ENCODE data around the gene CCDC171.

The CCDC171 gene

DNA sequence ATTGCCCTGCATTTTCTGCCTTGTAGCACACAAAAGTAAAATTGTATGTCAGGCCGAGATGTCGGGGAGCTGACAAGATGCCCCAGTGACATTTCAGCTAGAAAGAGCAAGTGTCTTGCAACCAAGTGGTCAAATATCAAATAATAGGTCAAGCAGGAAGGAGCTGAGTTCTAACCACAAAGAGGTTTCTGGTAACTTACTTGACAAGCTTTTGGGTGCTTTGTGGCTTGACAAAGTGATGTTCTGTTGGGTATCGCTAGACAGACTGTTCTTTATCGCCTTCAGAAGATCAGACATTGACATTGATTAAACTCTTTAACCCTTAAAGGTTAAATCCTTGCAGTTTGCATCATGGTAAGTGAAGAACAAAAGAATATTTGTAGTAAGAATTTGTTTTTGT, 419.9 kb downstream of the CCDC171 start:
- Histone ChIP-seq H3K27me3 (replicated peaks) (no peaks in the 10 kb centered on the region), H3K36me3 (replicated peaks) (no peaks in the 10 kb centered on the region), H3K4me3 (ENCODE audit: low read depth, low read length) (no peak overlapping the region), H3K27ac (no peak overlapping the region)
- in situ Hi-C loops (cut with HindIII; ENCODE audit: low pct_ligation_motif_present, low sequenced_read_pairs), result no loop called here
- DNase-seq, result no peak
- TF ChIP-seq, protein P1, sequence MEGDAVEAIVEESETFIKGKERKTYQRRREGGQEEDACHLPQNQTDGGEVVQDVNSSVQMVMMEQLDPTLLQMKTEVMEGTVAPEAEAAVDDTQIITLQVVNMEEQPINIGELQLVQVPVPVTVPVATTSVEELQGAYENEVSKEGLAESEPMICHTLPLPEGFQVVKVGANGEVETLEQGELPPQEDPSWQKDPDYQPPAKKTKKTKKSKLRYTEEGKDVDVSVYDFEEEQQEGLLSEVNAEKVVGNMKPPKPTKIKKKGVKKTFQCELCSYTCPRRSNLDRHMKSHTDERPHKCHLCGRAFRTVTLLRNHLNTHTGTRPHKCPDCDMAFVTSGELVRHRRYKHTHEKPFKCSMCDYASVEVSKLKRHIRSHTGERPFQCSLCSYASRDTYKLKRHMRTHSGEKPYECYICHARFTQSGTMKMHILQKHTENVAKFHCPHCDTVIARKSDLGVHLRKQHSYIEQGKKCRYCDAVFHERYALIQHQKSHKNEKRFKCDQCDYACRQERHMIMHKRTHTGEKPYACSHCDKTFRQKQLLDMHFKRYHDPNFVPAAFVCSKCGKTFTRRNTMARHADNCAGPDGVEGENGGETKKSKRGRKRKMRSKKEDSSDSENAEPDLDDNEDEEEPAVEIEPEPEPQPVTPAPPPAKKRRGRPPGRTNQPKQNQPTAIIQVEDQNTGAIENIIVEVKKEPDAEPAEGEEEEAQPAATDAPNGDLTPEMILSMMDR (IDR thresholded peaks at IDR 0.05; ENCODE audit: low read depth, low read length, missing control alignments), result no peak

DNA sequence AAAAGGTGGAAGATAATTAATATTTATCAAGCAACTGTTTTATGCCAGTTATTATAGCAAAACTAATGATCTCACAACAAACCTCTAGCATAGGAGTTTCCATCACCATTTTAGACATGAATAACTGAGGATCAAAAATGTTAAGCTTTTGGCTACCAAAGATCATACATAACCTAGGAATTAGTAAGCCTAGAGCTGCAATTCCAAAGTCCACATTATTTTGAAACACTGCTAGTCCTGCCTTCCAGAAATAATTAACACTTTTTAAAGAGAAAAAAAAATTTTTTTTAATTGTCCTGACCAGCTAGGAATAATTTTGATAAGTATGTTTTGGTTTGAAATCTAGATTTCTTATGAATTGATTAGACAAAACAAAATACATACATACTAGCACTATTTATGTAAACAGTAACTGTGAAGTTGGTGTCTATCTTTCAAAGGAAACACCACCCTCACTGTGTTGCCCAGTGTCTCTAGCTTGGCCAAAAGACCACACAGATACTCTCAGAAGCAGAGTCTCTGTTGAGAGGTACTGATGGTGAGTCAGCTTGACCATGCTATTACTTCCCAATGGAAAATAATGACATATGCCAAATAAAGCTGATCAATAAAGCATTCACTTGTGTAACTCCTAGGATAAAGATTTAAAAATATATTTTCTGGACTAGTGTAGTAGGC, 422.4 kb downstream of the CCDC171 start:
- Histone ChIP-seq H3K36me3 (replicated peaks) (no peaks in the 10 kb centered on the region), H3K4me3 (ENCODE audit: low read depth, low read length) (no peak overlapping the region), H3K27me3 (replicated peaks) (no peaks in the 10 kb centered on the region), H3K27ac (no peak overlapping the region)
- no peak for DNase-seq
- in situ Hi-C loops (cut with HindIII; ENCODE audit: low pct_ligation_motif_present, low sequenced_read_pairs), result no loop called here
- TF ChIP-seq, protein P1 (IDR thresholded peaks at IDR 0.05; ENCODE audit: low read depth, low read length, missing control alignments), result no peak

DNA sequence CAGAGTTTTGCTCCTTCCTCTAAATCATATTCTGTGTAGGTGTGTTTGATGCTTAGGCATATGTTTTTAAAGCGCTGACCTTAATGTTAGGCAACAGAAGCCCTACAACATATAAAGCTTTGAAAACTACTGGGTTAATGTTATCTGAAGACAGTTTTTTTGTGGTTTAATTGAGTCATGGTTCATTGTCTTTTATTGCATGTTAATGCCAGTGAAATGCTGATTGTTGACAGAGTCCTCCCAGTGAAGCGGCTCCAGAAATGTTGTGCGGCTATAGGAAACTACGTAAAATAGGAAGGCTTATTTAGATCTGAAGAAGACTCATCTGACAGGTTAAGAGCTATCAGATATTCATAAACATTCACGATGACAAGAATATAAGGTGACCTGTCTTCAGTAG, 424.6 kb downstream of the CCDC171 start:
- Histone ChIP-seq H3K4me3 (ENCODE audit: low read depth, low read length) (no peak overlapping the region), H3K36me3 (replicated peaks) (no peaks in the 10 kb centered on the region), H3K27me3 (replicated peaks) (no peaks in the 10 kb centered on the region), H3K27ac (no peak overlapping the region)
- TF ChIP-seq, protein P1 (IDR thresholded peaks at IDR 0.05; ENCODE audit: low read depth, low read length, missing control alignments), result no peak
- no peak for DNase-seq
- in situ Hi-C loops (cut with HindIII; ENCODE audit: low pct_ligation_motif_present, low sequenced_read_pairs), result no loop called here

DNA sequence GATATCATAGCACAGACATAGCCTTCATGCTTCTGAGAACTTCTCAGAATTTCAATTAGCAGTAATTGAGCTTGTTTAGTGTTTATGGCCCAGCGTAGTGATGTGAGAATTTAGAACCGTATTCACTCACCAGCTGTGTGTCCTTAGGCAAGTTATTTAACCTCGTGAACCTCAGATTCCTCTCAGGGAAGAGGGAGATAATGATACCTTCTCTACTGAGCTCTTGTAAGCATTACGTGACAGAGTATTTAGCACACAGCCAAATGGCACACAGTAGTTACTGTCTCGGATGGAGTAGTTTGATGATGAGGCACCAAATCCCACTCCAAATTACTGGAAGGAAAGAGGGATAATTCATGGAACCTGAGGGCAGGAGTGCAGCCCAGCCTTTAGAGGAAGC, 429.3 kb downstream of the CCDC171 start:
- TF ChIP-seq, protein P1 (IDR thresholded peaks at IDR 0.05; ENCODE audit: low read depth, low read length, missing control alignments), result no peak
- no peak overlapping the region for H3K27ac ChIP-seq
- H3K36me3 ChIP-seq (replicated peaks), result no peaks in the 10 kb centered on the region
- in situ Hi-C loops (cut with HindIII; ENCODE audit: low pct_ligation_motif_present, low sequenced_read_pairs), result no loop called here
- no peak overlapping the region for H3K4me3 ChIP-seq (ENCODE audit: low read depth, low read length)
- no peak for DNase-seq
- H3K27me3 ChIP-seq (replicated peaks), result no peaks in the 10 kb centered on the region

DNA sequence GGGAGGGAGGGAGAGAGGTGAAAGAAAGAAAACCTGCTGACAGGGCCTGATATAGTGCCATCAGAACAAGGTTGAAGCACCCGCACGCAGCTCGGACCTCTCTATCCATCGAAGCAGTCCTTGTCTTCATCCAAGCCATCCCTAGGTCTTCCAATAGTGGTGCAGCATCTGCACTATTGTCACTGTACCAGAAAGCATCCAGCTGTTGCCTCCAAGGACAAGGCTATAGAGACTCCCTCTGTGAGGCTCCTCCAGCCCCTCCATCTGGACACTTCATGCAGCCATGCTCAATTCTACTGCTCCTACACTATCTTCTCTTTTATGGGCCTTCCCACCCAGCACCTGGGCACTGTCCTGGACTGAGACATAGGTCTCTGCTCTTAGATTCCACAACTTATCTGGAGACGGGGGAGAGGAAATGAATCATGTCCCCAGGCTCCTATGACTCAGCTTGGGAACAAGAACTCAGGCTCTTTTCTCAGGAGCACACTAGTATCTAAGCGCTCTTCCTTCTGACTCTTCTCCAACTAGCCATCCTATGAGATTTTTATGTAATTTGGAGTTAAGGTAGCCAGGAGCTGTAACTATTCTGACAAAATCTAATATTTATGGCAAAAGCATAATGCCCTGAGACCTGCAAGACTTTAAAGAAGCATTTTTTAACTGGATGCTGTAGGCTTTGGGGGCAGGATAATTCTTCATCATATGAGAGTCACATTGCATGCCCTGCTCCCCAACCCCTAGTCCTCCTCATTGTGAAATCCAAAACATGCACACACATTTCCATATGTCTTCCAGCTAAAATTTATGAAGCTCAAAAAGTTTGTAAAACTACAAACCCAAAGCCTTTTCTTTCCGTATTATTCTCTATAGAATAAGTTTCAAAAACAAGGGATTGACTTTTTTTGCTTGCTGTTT, 446.8 kb downstream of the CCDC171 start:
- no peaks in the 10 kb centered on the region for H3K36me3 ChIP-seq (replicated peaks)
- DNase-seq, result peak; percentile 98
- TF ChIP-seq, protein P1 (IDR thresholded peaks at IDR 0.05; ENCODE audit: low read depth, low read length, missing control alignments), result peak; percentile 33
- no peak overlapping the region for H3K4me3 ChIP-seq (ENCODE audit: low read depth, low read length)
- in situ Hi-C loops (cut with HindIII; ENCODE audit: low pct_ligation_motif_present, low sequenced_read_pairs), result no loop called here
- H3K27me3 ChIP-seq (replicated peaks), result no peaks in the 10 kb centered on the region
- peak overlapping the region; percentile 97 for H3K27ac ChIP-seq

Measured in brain microvascular endothelial cell (primary cell).